A549 (cell line): Measurements from ENCODE around the gene SF3B5. TPM values are rescaled to one million over a fixed set of nuclear protein-coding genes. Genes with fewer than 3 reads are reported as not detected.

Experiments used
- ATAC-seq, 2 experiments: fragments of 200-7000 bp in 1 of 2; fragments of >200 bp in 1 of 2; cut with Nextera tagmentation in 1 of 2; cut with Tn5 transposase in 1 of 2; 3 replicates each; pipeline versions ENCODE4 v1.8.0 to v1.9.1; 2018 to 2020; ENCODE audit warnings: mild to moderate bottlenecking in 1 of 2, moderate library complexity in 1 of 2
- CTCF ChIA-PET: fragments of 300-600 bp; sonication (Branson Sonifier 250); formaldehyde crosslinking; extraction: SDS; loops from one replicate; lab custom pipeline; 2021; ENCODE audit warnings: antibody characterized with exemption, inconsistent platforms; lab: Yijun Ruan, JAX
- POLR2A ChIA-PET: fragments of 350-600 bp; formaldehyde crosslinking; extraction: SDS; loops from one replicate; lab custom pipeline; 2021; ENCODE audit warnings: antibody characterized with exemption, inconsistent platforms; lab: Yijun Ruan, JAX
- DNase-seq, 2 experiments: peaks; one replicate each; pipeline versions ENCODE4 v3.0.0 to v3.0.0-alpha.2; 2011 to 2016; ENCODE audit warnings: low read depth in 1 of 2, low spot score in 1 of 2
- FAIRE-seq: peaks from 2 replicates; lab custom pipeline; 2011; peaks lifted over from hg19 to GRCh38; lab: Jason Lieb, UNC
- H3K27ac ChIP-seq, 2 experiments: fragments of >200 bp; sonication (Bioruptor Twin); formaldehyde crosslinking; 3 replicates each; pipeline ENCODE4 v1.5.1; 2016 to 2017
- H3K4me1 ChIP-seq: fragments of >200 bp; sonication (Bioruptor Twin); formaldehyde crosslinking; 3 replicates; pipeline ENCODE4 v1.6.1; 2016
- H3K4me2 ChIP-seq: fragments of >200 bp; sonication (Bioruptor Twin); formaldehyde crosslinking; 3 replicates; pipeline ENCODE4 v1.6.1; 2016
- H3K4me3 ChIP-seq: fragments of >200 bp; sonication (Bioruptor Twin); formaldehyde crosslinking; 3 replicates; pipeline ENCODE4 v1.5.1; 2016
- H3K9me3 ChIP-seq: fragments of >200 bp; sonication (Bioruptor Twin); formaldehyde crosslinking; 3 replicates; pipeline ENCODE4 v1.6.1; 2016
- CBX2 ChIP-seq: fragments of 200-600 bp; sonication (generic); IDR thresholded peaks from 2 replicates; pipeline ENCODE4 v1.6.1; 2016; ENCODE audit warnings: low read depth, mild to moderate bottlenecking, borderline replicate concordance
- CHD2 ChIP-seq: fragments of 150-350 bp; IDR thresholded peaks from 2 replicates; pipeline ENCODE4 v1.6.1; 2014; ENCODE audit warnings: low read length; ENCODE audit not compliant: partially characterized antibody
- CHD4 ChIP-seq: fragments of 200-600 bp; sonication (generic); IDR thresholded peaks from 2 replicates; pipeline ENCODE4 v1.6.1; 2016; ENCODE audit warnings: antibody characterized with exemption, mild to moderate bottlenecking, borderline replicate concordance
- EHMT2 ChIP-seq: fragments of 200-600 bp; sonication (generic); IDR thresholded peaks from 2 replicates; pipeline ENCODE4 v1.6.1; 2016; ENCODE audit warnings: antibody characterized with exemption, low read depth, mild to moderate bottlenecking, moderate library complexity
- EP300 ChIP-seq, 2 experiments: fragments of >200 bp; sonication (Bioruptor Twin); formaldehyde crosslinking; IDR thresholded peaks; 2 replicates in 1 of 2; 3 replicates in 1 of 2; pipeline ENCODE4 v1.6.1; 2016 to 2017
- HEYL ChIP-seq: fragments of 250-450 bp; sonication (Bioruptor Pico); IDR thresholded peaks from 2 replicates; pipeline ENCODE4 v1.8.0; 2021; ENCODE audit warnings: mild to moderate bottlenecking, moderate library complexity
- HOXA7 ChIP-seq: fragments of 250-450 bp; sonication (Bioruptor Pico); IDR thresholded peaks from 2 replicates; pipeline ENCODE4 v1.5.0; 2020; ENCODE audit warnings: mild to moderate bottlenecking, moderate library complexity
- JUNB ChIP-seq: fragments of >200 bp; sonication (Bioruptor Twin); formaldehyde crosslinking; IDR thresholded peaks from 2 replicates; pipeline ENCODE4 v1.6.1; 2016
- KDM1A ChIP-seq: fragments of 200-600 bp; sonication (generic); IDR thresholded peaks from 2 replicates; pipeline ENCODE4 v1.6.1; 2016; ENCODE audit warnings: low read depth, mild to moderate bottlenecking
- MAFK ChIP-seq: fragments of 450-650 bp; IDR thresholded peaks from 2 replicates; pipeline ENCODE4 v1.6.1; 2014; ENCODE audit not compliant: partially characterized antibody
- MYC ChIP-seq: IDR thresholded peaks from 2 replicates; pipeline ENCODE4 v1.6.1; 2012; ENCODE audit warnings: mild to moderate bottlenecking, inconsistent platforms, low read length, improper control_type of control experiment, borderline replicate concordance
- NFE2L2 ChIP-seq: fragments of 150-350 bp; conservative IDR thresholded peaks from 2 replicates; pipeline ENCODE4 v1.6.1; 2014; ENCODE audit warnings: low read length
- POLR2A ChIP-seq: IDR thresholded peaks from 2 replicates; pipeline ENCODE4 v1.6.1; 2012; ENCODE audit warnings: mild to moderate bottlenecking, low read length
- RAD21 ChIP-seq, 2 experiments: fragments of >200 bp in 1 of 2; sonication (Bioruptor Twin) in 1 of 2; formaldehyde crosslinking in 1 of 2; IDR thresholded peaks in 1 of 2; conservative IDR thresholded peaks in 1 of 2; 2 replicates in 1 of 2; 3 replicates in 1 of 2; pipeline ENCODE4 v1.6.1; 2012 to 2018; ENCODE audit warnings: inconsistent platforms in 1 of 2
- RFX5 ChIP-seq: fragments of 450-650 bp; IDR thresholded peaks from 2 replicates; pipeline ENCODE4 v1.7.1; 2014; ENCODE audit warnings: antibody characterized with exemption, mild to moderate bottlenecking, moderate library complexity
- RNF2 ChIP-seq: fragments of 200-600 bp; sonication (generic); IDR thresholded peaks from 2 replicates; pipeline ENCODE4 v1.6.1; 2016; ENCODE audit warnings: low read depth, mild to moderate bottlenecking, antibody characterized with exemption, moderate library complexity, borderline replicate concordance
- TFCP2L1 ChIP-seq: fragments of 250-450 bp; sonication (Bioruptor Pico); IDR thresholded peaks from 2 replicates; pipeline ENCODE4 v1.5.0; 2021; ENCODE audit warnings: mild to moderate bottlenecking
- ZC3H11A ChIP-seq: fragments of 450-650 bp; IDR thresholded peaks from 2 replicates; pipeline ENCODE4 v1.6.1; 2014; ENCODE audit warnings: antibody characterized with exemption, mild to moderate bottlenecking
- ZFP36 ChIP-seq: fragments of 450-650 bp; IDR thresholded peaks from 2 replicates; pipeline ENCODE4 v1.6.1; 2014; ENCODE audit warnings: borderline replicate concordance; ENCODE audit not compliant: partially characterized antibody
- ZNF302 ChIP-seq: fragments of 250-450 bp; sonication (Bioruptor Pico); IDR thresholded peaks from 2 replicates; pipeline ENCODE4 v1.9.0; 2021; ENCODE audit warnings: inconsistent platforms, mild to moderate bottlenecking, moderate library complexity
- ZSCAN20 ChIP-seq: fragments of 250-450 bp; sonication (Bioruptor Pico); IDR thresholded peaks from 2 replicates; pipeline ENCODE4 v1.8.0; 2022; ENCODE audit warnings: mild to moderate bottlenecking, moderate library complexity
- WGBS: methylation state at CpG from one replicate; pipeline ENCODE4 v1.1.6; 2017; ENCODE audit errors: missing lambda C conversion rate; 5-methylcytosine and 5-hydroxymethylcytosine counted together
- polyA plus RNA-seq, 4 experiments: library from polyadenylated mRNA; depleted of rRNA in 3 of 4; stranded (reverse); fragments of >200 nt; fragmentation: RNase III in 1 of 4; extraction: RNeasy Plus Mini Kit Qiagen cat#74134 plus additional on column Dnase treatment in 1 of 4; gene quantifications; 2 replicates in 3 of 4; 3 replicates in 1 of 4; pipeline ENCODE4 v1.2.3, GENCODE V29; 2011 to 2017
- TF ChIP-seq, protein P1 (sequence below): IDR thresholded peaks from 2 replicates; pipeline ENCODE4 v1.6.1; 2012; ENCODE audit warnings: low read depth, borderline replicate concordance
- TF ChIP-seq, protein P2 (sequence below): fragments of 250-450 bp; sonication (Bioruptor Pico); IDR thresholded peaks from 2 replicates; pipeline ENCODE4 v1.5.0; 2020; ENCODE audit warnings: low read depth, mild to moderate bottlenecking, moderate library complexity
- TF ChIP-seq, protein P3 (sequence below): fragments of 250-450 bp; sonication (Bioruptor Pico); IDR thresholded peaks from 2 replicates; pipeline ENCODE4 v1.5.0; 2021; ENCODE audit warnings: mild to moderate bottlenecking, moderate library complexity, borderline replicate concordance
- TF ChIP-seq, protein P4 (sequence below): IDR thresholded peaks from 2 replicates; pipeline ENCODE4 v1.6.1; 2012
- TF ChIP-seq, protein P5 (sequence below): fragments of >200 bp; sonication (Bioruptor Twin); formaldehyde crosslinking; IDR thresholded peaks from 3 replicates; pipeline ENCODE4 v1.6.1; 2016

The SF3B5 gene
- polyA plus RNA-seq, 2 of the 4 experiments (the other 2 are of a cell fraction) = 159 to 164 TPM

DNA sequence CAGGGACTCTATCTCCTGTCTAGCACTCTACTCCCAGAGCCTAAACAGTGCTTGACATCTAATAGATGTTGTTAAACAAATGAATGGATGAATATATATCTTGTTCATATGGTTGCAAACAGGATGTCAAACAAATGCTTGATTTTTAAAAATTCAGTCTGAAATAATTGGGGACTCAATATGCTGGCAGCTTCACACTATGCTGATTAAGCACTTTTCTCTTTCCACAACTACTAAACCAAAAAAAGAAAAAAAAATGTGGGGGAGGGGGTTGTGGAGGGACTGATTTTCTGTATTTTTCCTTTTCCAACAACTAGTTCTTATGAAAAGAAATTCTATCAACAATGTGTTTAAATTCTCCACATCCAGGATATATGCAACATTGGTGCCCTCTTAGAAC, 42.9 kb downstream of the SF3B5 start:
- CTCF ChIA-PET = no interaction called here
- DNase-seq (no peak), FAIRE-seq (no peak), ATAC-seq (no peak)
- Histone ChIP-seq H3K27ac (no peak overlapping the region), H3K4me2 (no peak overlapping the region), H3K9me3 (no peaks in the 10 kb centered on the region), H3K4me3 (no peak overlapping the region), H3K4me1 (no peaks in the 10 kb centered on the region)
- POLR2A ChIA-PET = no interaction called here
- TF ChIP-seq MAFK (peak; percentile 83), POLR2A (no peak)

DNA sequence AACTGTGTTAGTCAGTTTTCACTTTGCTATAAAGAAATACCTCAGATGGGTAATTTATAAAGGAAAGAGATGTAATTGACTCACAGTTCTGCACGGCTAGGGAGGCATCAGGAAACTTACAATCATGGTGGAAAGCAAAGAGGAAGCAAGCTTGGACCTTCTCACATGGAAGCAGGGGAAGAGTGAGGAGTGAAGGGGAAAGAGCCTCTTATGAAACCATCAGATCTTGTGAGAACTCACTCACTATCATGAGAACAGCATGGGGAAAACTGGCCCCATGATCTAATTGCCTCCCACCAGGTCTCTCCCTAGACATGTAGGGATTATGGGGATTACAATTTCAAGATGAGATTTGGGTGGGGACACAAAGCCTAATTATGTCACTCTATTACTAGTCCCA, 46.0 kb downstream of the SF3B5 start:
- no peak for ATAC-seq
- no peak for FAIRE-seq
- Histone ChIP-seq H3K4me2 (no peak overlapping the region), H3K27ac (no peak overlapping the region), H3K4me3 (no peak overlapping the region), H3K9me3 (no peaks in the 10 kb centered on the region), H3K4me1 (no peaks in the 10 kb centered on the region)
- TF ChIP-seq, protein P1, sequence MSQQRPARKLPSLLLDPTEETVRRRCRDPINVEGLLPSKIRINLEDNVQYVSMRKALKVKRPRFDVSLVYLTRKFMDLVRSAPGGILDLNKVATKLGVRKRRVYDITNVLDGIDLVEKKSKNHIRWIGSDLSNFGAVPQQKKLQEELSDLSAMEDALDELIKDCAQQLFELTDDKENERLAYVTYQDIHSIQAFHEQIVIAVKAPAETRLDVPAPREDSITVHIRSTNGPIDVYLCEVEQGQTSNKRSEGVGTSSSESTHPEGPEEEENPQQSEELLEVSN = no peak
- TF ChIP-seq HEYL (CRISPR knock-in tag) = no peak
- no peak for TF ChIP-seq ZC3H11A
- TF ChIP-seq, protein P2, sequence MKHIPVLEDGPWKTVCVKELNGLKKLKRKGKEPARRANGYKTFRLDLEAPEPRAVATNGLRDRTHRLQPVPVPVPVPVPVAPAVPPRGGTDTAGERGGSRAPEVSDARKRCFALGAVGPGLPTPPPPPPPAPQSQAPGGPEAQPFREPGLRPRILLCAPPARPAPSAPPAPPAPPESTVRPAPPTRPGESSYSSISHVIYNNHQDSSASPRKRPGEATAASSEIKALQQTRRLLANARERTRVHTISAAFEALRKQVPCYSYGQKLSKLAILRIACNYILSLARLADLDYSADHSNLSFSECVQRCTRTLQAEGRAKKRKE = no peak
- no peak for TF ChIP-seq POLR2A
- TF ChIP-seq HOXA7 (CRISPR knock-in tag) = no peak
- TF ChIP-seq EHMT2 = no peak
- no peak for TF ChIP-seq RFX5
- no peak for TF ChIP-seq NFE2L2
- no peak for TF ChIP-seq JUNB
- TF ChIP-seq, protein P3, sequence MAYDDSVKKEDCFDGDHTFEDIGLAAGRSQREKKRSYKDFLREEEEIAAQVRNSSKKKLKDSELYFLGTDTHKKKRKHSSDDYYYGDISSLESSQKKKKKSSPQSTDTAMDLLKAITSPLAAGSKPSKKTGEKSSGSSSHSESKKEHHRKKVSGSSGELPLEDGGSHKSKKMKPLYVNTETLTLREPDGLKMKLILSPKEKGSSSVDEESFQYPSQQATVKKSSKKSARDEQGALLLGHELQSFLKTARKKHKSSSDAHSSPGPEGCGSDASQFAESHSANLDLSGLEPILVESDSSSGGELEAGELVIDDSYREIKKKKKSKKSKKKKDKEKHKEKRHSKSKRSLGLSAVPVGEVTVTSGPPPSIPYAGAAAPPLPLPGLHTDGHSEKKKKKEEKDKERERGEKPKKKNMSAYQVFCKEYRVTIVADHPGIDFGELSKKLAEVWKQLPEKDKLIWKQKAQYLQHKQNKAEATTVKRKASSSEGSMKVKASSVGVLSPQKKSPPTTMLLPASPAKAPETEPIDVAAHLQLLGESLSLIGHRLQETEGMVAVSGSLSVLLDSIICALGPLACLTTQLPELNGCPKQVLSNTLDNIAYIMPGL (CRISPR knock-in tag) = no peak
- no peak for TF ChIP-seq EP300 (IDR thresholded peaks at IDR 0.05)
- no peak for TF ChIP-seq MYC
- no peak for TF ChIP-seq CHD4
- TF ChIP-seq ZNF302 = no peak
- no peak for TF ChIP-seq TFCP2L1 (CRISPR knock-in tag)
- no peak for TF ChIP-seq CBX2
- TF ChIP-seq ZFP36 = no peak
- TF ChIP-seq KDM1A = no peak
- WGBS = 13% methylated on average over 1 of the region's 1 CpG
- ChIA-PET CTCF (no interaction called here), POLR2A (no interaction called here)
- DNase-seq = no peak

DNA sequence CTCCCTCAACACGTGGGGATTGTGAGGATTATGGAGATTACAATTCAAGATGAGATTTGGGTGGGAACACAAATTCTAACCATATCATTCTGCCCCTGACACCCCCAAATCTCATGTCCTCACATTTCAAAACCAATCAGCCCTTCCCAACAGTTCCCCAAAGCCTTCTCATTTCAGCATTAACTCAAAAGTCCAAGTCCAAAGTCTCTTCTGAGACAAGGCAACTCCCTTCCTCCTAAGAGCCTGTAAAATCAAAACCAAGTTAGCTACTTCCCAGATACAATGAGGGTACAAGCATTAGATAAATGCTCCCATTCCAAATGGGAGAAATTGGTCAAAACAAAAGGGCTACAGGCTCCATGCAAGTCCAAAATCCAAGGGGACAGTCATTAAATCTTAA, 47.7 kb downstream of the SF3B5 start:
- TF ChIP-seq POLR2A = no peak
- TF ChIP-seq, protein P4, sequence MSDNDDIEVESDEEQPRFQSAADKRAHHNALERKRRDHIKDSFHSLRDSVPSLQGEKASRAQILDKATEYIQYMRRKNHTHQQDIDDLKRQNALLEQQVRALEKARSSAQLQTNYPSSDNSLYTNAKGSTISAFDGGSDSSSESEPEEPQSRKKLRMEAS = no peak
- TF ChIP-seq, protein P3 (CRISPR knock-in tag) = no peak
- no peak for TF ChIP-seq ZSCAN20 (CRISPR knock-in tag)
- no peak for TF ChIP-seq RNF2
- TF ChIP-seq, protein P5, sequence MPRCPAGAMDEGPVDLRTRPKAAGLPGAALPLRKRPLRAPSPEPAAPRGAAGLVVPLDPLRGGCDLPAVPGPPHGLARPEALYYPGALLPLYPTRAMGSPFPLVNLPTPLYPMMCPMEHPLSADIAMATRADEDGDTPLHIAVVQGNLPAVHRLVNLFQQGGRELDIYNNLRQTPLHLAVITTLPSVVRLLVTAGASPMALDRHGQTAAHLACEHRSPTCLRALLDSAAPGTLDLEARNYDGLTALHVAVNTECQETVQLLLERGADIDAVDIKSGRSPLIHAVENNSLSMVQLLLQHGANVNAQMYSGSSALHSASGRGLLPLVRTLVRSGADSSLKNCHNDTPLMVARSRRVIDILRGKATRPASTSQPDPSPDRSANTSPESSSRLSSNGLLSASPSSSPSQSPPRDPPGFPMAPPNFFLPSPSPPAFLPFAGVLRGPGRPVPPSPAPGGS = no peak
- TF ChIP-seq CHD2 = no peak
- no peak for TF ChIP-seq RAD21 (conservative IDR thresholded peaks at IDR 0.05 in 1 of 2, IDR thresholded peaks at IDR 0.05 in 1 of 2)
- TF ChIP-seq, protein P2 = no peak
- no peak for TF ChIP-seq HOXA7 (CRISPR knock-in tag)
- H3K9me3 ChIP-seq = no peaks in the 10 kb centered on the region
- H3K4me2 ChIP-seq = no peak overlapping the region
- no peak overlapping the region for H3K4me3 ChIP-seq
- no peak for FAIRE-seq
- no peak overlapping the region for H3K27ac ChIP-seq
- ChIA-PET CTCF (interaction anchor here (0.8 to 1.6 kb wide), 2 partner anchors 11 to 34 kb away, joined by 3 to 5 read pairs; no protein-coding TSS in a partner anchor), POLR2A (no interaction called here)
- no peaks in the 10 kb centered on the region for H3K4me1 ChIP-seq
- no peak for ATAC-seq
- 0% methylated on average over 1 of the region's 1 CpG for WGBS
- DNase-seq = no peak
